IPS-NIHi11 (cell line): ENCODE data around the gene OR2AT4.
"Not testable (repeated sequence)": the region's sequence is repeated elsewhere in the genome, so short reads cannot be mapped to it uniquely, and the experiment has no call there.

ENCODE experiments used
- DNase-seq: peaks from one replicate; pipeline ENCODE4 v3.0.0; 2012; ENCODE audit warnings: mixed read lengths, low spot score

OR2AT4 gene

GRCh38 chr11:75096456-75097172 lies at the start of gene OR2AT4:
TSS of gene OR2AT4 (minus strand) at chr11:75096876.
- DNase-seq, result no peak

- no peak for DNase-seq
Observed at GRCh38 chr11:75145972-75146519, 49.4 kb upstream of the OR2AT4 start.

- DNase-seq, result no peak
Observed at GRCh38 chr11:75145196-75145971, 48.7 kb upstream of the OR2AT4 start.

GRCh38 chr11:75144716-75145014 lies 48.0 kb upstream of the OR2AT4 start:
- DNase-seq, result no peak

GRCh38 chr11:75143420-75143731 lies 46.7 kb upstream of the OR2AT4 start:
- no peak for DNase-seq

- DNase-seq, result peak; percentile 59
Observed at GRCh38 chr11:75142714-75143419, 46.2 kb upstream of the OR2AT4 start.

GRCh38 chr11:75141166-75141565 lies 44.5 kb upstream of the OR2AT4 start:
- no peak for DNase-seq

- peak; percentile 91 for DNase-seq
Observed at GRCh38 chr11:75140269-75141138, 43.8 kb upstream of the OR2AT4 start.

GRCh38 chr11:75135651-75136050 lies 39.0 kb upstream of the OR2AT4 start:
- DNase-seq, result peak; percentile 1

GRCh38 chr11:75135021-75135650 lies 38.5 kb upstream of the OR2AT4 start:
- peak; percentile 2 for DNase-seq

GRCh38 chr11:75133976-75134375 lies 37.3 kb upstream of the OR2AT4 start:
- no peak for DNase-seq

GRCh38 chr11:75132080-75132479 lies 35.4 kb upstream of the OR2AT4 start:
- DNase-seq, result no peak

- DNase-seq, result no peak
Observed at GRCh38 chr11:75126564-75126963, 29.9 kb upstream of the OR2AT4 start.

- DNase-seq, result no peak
Observed at GRCh38 chr11:75118577-75118976, 21.9 kb upstream of the OR2AT4 start.

- no peak for DNase-seq
Observed at GRCh38 chr11:75114465-75114864, 17.8 kb upstream of the OR2AT4 start.

GRCh38 chr11:75113030-75113429 lies 16.4 kb upstream of the OR2AT4 start:
- no peak for DNase-seq

- no peak for DNase-seq
Observed at GRCh38 chr11:75112200-75112599, 15.5 kb upstream of the OR2AT4 start.

- no peak for DNase-seq
Observed at GRCh38 chr11:75107187-75107586, 10.5 kb upstream of the OR2AT4 start.

- not testable (repeated sequence) for DNase-seq
Observed at GRCh38 chr11:75105967-75106681, 9.4 kb upstream of the OR2AT4 start.

GRCh38 chr11:75105462-75105925 lies 8.8 kb upstream of the OR2AT4 start:
- peak; percentile 61 for DNase-seq
